Measurements from ENCODE around the gene AIMP1.
"Not testable (repeated sequence)": the region's sequence is repeated elsewhere in the genome, so short reads cannot be mapped to it uniquely, and the experiment has no call there.

The AIMP1 gene

DNA sequence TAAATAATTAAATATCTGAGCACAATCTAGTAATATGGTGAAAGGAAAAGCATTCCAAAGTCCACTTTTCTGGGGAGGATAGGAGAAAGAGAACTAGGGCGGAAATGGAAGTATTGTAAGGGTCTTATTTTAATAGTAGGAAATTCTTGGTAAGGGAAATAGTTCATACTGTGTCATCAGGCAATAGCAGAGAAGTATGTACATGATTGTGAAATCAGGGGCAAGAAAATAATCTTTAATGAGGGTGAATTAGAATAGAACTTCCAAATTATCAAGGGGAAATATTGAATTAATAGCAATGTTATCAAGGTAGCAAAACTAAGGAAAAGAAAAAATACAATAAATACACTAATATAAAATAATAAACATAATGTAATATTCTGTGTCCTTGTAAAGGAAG is 37.4 kb downstream of the AIMP1 start:
- DNase-seq = no peak

- no peak for DNase-seq
Measured at GRCh38 chr4:106355193-106355592, 38.8 kb downstream of the AIMP1 start.

GRCh38 chr4:106358899-106359298 is 42.5 kb downstream of the AIMP1 start:
- no peak for DNase-seq

DNA sequence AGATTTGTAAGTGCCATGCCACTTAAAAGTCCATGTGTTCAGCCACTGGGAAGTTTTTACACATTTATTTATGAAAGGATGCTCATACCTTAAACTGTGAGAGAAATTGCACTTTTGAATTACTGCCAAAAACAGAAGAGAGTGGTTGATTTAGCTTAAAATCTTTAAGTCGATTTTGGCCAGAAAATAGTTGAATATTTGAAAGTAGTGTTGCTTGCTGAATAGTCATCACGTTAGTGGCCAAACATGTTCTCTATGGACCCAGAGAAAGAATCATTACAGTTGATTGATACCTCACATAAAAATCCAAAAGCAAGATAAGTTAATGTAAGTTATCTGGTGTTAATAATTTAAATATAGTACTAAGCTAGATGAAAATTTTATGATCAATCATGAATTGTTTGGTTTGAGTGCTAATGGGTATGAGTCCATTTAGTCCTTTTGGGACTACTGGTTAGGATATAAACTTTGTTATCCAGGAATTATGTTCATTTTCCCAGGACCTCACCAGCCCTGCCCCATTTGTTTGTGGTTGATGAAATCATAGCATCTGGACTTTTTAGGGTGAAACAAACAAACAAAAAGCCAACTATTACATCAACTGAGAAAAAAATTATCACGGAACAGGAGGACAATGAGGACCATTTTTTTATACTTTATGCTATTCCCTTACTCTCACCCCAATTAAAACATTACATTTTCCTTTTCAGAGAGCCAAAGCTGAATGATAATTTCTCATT is 45.9 kb downstream of the AIMP1 start:
- no peak for DNase-seq

DNA sequence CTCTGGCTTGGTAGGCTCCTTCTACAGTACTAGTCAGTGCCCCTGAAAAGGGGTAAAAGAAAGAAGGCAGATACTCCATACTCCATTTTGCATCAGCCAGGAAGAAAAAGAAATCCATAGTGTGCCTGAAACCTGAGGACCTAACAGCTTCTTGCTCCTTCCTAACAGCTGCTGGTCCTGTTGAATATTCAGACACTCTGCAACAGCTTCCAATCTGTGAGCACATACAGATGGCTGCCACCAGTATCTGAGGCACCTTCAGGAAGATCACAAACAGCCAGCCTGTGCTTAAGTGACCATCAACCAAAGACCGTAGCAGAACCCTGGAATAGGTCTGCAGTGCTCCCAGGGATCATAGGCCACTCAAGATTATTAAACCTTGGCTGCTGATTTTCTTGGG is 47.9 kb downstream of the AIMP1 start:
- no peak for DNase-seq

GRCh38 chr4:106365613-106366012 is 49.3 kb downstream of the AIMP1 start:
- no peak for DNase-seq

GRCh38 chr4:106366026-106366425 is 49.7 kb downstream of the AIMP1 start:
- no peak for DNase-seq

- no peak for DNase-seq
Measured at GRCh38 chr4:106367072-106367471, 50.7 kb downstream of the AIMP1 start.

GRCh38 chr4:106368678-106369077 is 52.3 kb downstream of the AIMP1 start, which contains the start of gene GIMD1:
Gene GIMD1 (minus strand): TSS chr4:106368778. CDS start chr4:106367435, 1,343 bp downstream.
- DNase-seq = no peak

GRCh38 chr4:106369456-106370060 is 53.2 kb downstream of the AIMP1 start:
- DNase-seq = no peak

DNA sequence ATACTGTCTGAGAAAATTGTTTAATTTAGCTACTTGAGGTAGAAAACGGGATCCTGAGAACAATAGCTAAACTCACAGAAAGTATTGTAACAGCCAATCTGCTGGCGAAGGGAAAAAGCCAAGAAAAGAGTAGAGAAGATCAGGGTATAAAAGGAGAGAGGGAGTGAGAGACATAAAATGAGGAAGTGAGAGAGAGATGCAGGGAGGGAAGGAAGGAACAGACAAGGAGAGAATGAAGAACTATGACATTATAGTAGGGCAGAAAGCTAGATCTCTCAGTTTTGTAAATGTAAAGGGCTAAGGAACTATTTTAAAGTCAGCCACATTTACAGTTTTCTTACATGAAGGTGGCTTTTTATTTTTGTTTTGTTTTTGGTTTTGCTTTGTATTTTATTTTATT is 53.9 kb downstream of the AIMP1 start:
- no peak for DNase-seq

DNA sequence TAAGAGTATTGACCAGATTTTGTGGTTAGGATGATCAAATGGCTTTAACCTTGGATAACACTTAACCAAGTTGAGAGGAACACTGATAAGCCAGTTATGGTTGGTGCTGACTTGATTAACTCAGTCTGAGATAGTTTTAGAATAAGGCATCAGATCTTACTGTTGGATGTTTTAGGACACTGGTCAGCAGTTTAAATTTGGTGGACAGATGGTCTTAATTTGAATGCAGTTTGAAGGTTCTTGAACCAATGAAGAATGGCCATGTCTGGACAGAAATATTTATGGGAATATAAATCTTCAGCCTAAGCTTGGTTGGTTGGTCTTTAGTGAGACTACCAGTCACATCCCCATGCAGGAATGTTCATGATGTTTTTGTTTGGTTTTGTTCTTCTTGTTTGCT is 54.8 kb downstream of the AIMP1 start:
- no peak for DNase-seq

- no peak for DNase-seq
Measured at GRCh38 chr4:106373026-106373425, 56.7 kb downstream of the AIMP1 start.

- no peak for DNase-seq
Measured at GRCh38 chr4:106380179-106380578, 63.8 kb downstream of the AIMP1 start.

DNA sequence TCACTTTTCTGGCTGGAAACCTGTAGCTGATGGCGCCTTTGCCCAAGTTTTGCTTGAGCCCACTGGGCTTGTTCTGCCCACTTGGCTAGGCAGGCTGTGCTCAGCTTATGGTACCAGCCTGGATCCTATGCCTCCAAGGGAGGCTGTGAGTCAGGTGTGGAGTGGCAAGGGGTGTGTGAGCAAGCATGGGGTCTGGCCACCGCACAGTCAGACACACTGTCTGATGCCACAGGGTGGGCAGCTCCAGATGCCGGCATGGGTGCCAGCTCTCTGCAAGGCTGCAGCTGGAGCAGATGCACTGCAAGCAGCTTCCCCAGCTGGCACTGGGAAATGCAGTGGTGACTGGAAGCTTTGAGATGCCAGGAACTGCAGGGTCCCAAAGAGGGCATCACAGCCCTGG is 68.5 kb downstream of the AIMP1 start:
- DNase-seq = no peak

DNA sequence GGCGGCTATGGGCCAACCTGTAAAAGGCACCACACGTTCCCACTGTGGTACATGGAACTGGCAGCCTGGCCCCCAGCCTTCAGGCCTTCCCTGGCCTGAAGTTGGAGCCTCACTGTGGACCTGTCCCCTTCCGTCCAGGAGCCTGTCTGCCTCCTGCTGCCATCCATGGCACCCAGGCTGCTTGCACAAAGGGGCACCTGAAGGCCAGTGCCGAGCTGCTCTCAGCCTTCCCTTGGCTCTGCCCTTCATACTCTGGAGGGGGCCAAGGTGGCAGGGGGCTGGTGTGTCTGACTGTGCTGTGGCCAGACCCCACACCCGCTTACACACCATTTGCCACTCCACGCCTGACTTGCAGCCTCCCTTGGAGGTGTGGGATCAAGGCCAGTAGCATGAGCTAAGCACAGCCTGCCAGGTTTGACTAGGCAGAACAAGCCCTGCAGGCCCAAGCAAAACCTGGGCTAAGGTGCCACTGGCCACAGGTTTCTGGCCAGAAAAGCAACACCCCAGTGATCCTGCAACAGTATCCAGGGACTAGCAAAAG is 69.6 kb downstream of the AIMP1 start:
- no peak for DNase-seq

DNA sequence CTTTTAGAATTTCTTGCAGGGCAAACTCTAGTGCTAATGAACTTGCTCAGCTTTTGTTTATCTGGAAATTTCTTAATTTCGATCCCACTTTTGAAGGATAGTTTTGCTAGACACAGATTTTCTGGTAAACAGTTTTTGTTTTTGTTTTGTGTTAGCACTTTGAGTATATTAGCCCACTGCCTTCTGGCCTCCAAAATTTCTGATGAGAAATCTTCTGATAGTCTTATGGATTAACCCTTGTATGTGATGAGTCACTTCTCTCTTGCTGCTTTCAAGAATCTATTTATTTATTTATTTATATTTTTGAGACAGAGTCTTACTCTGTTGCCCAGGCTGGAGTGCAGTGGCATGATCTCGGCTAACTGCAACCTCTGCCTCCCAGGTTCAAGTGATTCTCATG is 79.2 kb downstream of the AIMP1 start:
- no peak for DNase-seq

DNA sequence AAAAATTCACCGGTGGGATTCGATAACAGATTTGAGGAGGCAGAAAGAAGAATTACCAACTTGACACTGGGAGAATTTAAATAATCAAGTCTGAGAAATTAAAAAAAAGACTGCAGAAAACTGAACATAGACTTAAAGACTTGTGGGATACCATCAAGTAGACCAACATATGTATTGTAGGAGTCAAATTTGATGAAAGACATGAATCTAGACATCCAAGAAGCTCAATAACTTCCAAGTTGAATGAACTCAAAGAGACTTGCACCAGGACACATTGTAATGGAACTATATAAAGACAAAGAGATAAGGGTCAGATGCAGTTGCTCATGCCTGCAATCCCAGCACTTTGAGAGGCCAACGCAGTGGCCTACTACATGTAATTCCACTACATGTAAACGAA is 82.5 kb downstream of the AIMP1 start:
- not testable (repeated sequence) for DNase-seq

All from activated T-cell treated with anti-CD3 and anti-CD28 coated beads for 4 hours (primary cell).